ENCODE data around the gene PLPP3. TPM values are rescaled to one million over a fixed set of nuclear protein-coding genes. Genes with fewer than 3 reads are reported as not detected.

Gene PLPP3
- total and polyA plus RNA-seq, 2 of the 8 experiments (the other 6 are each of a cell fraction or from before 2014, with no cell fraction given), result 33.2 to 42.0 TPM

DNA sequence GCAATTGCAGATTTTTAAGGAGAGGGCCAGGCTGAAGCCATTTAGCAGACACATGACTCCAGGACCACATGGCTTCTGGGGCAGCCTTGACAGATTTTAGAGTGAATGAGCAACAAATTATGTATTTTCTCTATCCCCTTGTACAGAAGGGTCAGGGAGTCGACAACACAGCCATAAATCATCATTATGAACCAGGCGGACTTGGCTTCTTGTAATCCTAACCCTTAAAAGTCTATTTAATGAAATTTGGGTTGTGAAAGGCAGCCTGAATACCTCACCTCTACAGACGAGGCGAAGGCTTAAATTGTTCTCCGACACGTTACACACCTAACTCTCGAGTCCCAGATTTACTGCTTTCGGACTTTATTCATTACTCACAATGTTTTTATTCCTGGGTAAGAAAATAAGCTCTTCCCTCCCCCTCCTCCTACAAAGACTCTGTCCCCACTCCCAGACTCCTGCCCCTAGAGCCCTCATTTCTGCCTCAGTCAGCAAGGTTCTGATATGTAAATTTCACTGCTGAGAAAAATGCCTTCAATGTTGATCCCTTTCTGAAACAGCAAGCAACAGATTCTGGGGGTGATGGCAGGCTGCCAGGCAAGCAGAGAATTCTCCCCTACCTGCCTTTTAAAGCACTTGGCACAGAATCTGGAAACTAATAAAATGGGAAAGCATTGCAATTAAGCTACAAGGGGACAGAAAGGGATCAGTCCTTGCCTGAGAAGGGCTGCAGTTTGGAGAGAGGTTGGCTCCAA lies 51.6 kb downstream of the PLPP3 start (continued):
- TF ChIP-seq NRF1 (IDR thresholded peaks at IDR 0.05; ENCODE audit: low read depth, low read length) (no peak), POLR2A (IDR thresholded peaks at IDR 0.05; ENCODE audit: control extremely low read depth in 1 of 2, low read depth in 2 of 2, low read length in 2 of 2) (no peak), BRCA1 (IDR thresholded peaks at IDR 0.05; ENCODE audit: low read depth, low read length) (no peak), PHF8 (conservative IDR thresholded peaks at IDR 0.05; ENCODE audit: low read depth, low read length) (no peak)

All from H1 (cell line).